ENCODE results near the gene AARS2. TPM values are rescaled to one million over a fixed set of nuclear protein-coding genes. Genes with fewer than 3 reads are reported as not detected.

The AARS2 gene
- total RNA-seq, 4 donors from 2014 or later = 9.0 to 21.9 (median 12.2) TPM

DNA sequence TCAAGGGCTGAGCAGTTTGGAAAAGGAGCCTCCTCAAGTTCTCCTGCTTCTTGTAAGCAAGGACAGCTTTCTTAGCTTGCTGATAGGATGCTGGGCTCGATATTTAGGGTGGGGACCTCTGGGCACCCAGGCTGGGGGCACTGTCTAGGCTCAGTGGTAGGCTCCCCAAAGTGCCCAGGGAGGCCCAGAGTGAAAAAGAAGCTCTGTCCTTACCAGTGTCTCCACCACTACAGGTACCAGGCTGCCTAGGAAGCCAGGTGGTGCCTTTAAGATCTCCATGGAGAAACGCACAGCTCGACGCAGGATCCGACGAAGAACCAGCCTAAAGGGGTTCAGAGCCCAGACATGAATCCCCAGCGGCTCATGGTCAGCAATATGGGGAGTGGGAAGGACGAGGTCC is 6.4 kb downstream of the AARS2 start:
- no peak for DNase-seq
- H3K27me3 ChIP-seq = no peaks in the 10 kb centered on the region
- no peak overlapping the region for H3K27ac ChIP-seq
- no peak for TF ChIP-seq POLR2A (IDR thresholded peaks at IDR 0.05)
- TF ChIP-seq, protein P1, sequence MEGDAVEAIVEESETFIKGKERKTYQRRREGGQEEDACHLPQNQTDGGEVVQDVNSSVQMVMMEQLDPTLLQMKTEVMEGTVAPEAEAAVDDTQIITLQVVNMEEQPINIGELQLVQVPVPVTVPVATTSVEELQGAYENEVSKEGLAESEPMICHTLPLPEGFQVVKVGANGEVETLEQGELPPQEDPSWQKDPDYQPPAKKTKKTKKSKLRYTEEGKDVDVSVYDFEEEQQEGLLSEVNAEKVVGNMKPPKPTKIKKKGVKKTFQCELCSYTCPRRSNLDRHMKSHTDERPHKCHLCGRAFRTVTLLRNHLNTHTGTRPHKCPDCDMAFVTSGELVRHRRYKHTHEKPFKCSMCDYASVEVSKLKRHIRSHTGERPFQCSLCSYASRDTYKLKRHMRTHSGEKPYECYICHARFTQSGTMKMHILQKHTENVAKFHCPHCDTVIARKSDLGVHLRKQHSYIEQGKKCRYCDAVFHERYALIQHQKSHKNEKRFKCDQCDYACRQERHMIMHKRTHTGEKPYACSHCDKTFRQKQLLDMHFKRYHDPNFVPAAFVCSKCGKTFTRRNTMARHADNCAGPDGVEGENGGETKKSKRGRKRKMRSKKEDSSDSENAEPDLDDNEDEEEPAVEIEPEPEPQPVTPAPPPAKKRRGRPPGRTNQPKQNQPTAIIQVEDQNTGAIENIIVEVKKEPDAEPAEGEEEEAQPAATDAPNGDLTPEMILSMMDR (IDR thresholded peaks at IDR 0.05) = no peak
- WGBS, 2 donors = 82 to 87% methylated on average over 5 to 7 of the region's 8 CpGs
- H3K4me1 ChIP-seq = peaks cover 0 to 9% (median 1%) of the 10 kb centered on the region in 3 donors
- H3K36me3 ChIP-seq = peaks cover 38 to 100% (median 48%) of the 10 kb centered on the region in 3 donors
- intact Hi-C loops (cut with DNase I) = no loop called here
- H3K4me3 ChIP-seq = no peak overlapping the region
- no peaks in the 10 kb centered on the region for H3K9me3 ChIP-seq

DNA sequence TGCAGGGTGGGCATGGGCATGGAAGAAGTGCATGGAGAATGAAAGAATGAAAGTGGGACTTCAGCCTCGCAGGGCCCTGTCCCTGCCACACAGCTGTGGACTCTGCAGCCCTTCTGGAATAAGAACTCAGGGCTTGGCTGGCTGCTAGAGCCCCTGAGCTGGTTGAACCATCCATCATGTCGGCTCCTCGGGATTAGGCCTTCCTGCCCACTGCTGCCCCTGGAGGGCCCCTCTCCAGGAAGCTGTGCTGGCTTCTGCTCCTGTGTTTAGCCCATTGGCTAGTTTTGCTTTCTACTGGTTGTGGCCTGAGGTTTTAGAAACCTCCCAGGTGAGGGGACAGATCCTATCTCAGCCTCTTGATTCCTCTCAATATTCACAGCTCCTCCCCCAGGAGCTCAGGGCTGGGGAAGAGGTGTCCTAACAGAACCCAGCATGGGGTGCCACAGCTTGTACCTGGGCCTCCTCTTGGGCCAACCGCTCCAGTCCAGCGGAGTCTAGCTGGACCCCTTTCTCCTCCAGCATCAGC is 7.9 kb downstream of the AARS2 start:
- Histone ChIP-seq H3K27me3 (no peaks in the 10 kb centered on the region), H3K27ac (no peak overlapping the region), H3K9me3 (no peaks in the 10 kb centered on the region), H3K36me3 (peaks cover 42 to 100% (median 58%) of the 10 kb centered on the region in 3 donors), H3K4me3 (no peak overlapping the region), H3K4me1 (no peaks in the 10 kb centered on the region)
- WGBS, 2 donors = 100% methylated on average over 2 of the region's 5 CpGs; no CpG with 5 or more reads in 1 of the 2 donors
- TF ChIP-seq, protein P1 (IDR thresholded peaks at IDR 0.05) = no peak
- no peak for TF ChIP-seq POLR2A (IDR thresholded peaks at IDR 0.05)
- intact Hi-C loops (cut with DNase I) = no loop called here
- DNase-seq = no peak

DNA sequence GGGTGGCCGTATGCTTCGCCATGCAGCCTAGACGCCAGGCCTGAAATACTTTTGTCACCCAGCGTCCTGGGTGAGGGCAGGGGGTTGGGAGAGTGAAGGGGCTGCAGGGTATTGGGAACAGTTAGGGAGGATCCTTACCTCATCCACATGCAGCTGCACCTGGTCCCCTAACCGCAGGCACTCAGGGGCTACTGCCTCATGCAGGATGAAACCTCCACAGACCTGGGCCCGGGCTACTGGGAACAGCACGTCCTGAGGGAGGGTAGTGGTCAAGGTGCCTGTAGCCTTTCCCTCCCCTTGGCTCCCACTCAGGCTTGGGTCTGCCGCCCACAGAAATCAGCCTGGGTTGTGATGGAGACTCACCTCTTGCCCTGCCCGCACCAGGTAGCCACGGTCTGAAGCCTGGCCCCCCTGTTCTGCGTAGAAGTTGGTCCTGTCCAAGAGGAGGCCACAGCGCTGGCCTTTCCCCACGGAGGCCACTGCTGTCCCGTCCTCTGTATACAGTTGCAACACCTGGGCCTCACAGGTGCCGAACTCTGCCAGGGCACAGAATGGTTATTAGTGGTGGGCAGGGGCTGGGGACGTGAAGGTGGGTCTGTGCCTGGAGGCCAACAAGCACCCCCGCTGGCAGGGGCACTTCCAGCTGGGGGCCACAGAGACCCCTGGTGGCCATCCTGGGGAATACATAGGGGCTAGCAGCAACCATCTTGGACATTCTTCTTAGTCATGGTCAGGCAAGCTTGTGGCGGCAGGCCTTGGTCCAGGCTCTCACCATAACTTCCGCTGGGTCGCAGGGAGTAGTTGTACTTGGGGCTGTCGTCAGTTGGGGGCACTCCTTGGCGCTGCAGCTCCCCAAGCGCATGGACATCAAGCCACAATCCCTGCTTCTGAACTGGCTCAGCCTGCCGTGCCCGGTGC is 8.6 kb downstream of the AARS2 start:
- no peak for DNase-seq
- H3K27me3 ChIP-seq = no peaks in the 10 kb centered on the region
- intact Hi-C loops (cut with DNase I) = no loop called here

DNA sequence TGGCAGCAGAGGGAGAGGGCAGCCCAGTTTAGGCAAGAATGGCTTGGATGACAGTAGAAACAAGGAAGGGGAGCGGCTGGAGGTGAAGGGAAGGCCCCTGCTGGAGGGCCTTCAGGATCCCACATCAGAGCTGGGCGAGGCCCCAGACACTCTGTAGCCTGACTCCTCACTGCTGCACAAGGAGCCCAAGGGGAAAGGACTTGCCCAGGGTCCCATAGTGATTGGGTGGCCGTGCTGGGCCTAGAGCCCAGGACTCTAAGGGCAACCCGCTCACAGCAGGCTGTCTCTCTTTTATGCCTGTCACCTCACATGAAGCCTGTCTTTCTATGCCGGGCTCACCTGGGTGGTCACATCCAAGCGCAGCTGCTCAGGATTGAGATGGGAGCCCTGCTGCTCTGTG is 9.3 kb downstream of the AARS2 start:
- Histone ChIP-seq H3K4me3 (no peak overlapping the region), H3K36me3 (peaks cover 42 to 89% (median 55%) of the 10 kb centered on the region in 3 donors), H3K9me3 (no peaks in the 10 kb centered on the region), H3K27ac (no peak overlapping the region), H3K27me3 (no peaks in the 10 kb centered on the region), H3K4me1 (no peaks in the 10 kb centered on the region)
- WGBS, 2 donors = 85 to 95% methylated on average over 2 to 3 of the region's 6 CpGs
- intact Hi-C loops (cut with DNase I) = no loop called here
- no peak for TF ChIP-seq POLR2A (IDR thresholded peaks at IDR 0.05)
- TF ChIP-seq, protein P1 (IDR thresholded peaks at IDR 0.05) = no peak
- DNase-seq = no peak

More for the DNA sequence above, 8.6 kb downstream of the AARS2 start:
- H3K27ac ChIP-seq = no peak overlapping the region
- peaks cover 42 to 96% (median 55%) of the 10 kb centered on the region in 3 donors for H3K36me3 ChIP-seq
- no peaks in the 10 kb centered on the region for H3K9me3 ChIP-seq
- H3K4me3 ChIP-seq = no peak overlapping the region
- no peaks in the 10 kb centered on the region for H3K4me1 ChIP-seq
- WGBS, 2 donors = 89 to 92% methylated on average over 3 to 6 of the region's 25 CpGs
- TF ChIP-seq POLR2A (IDR thresholded peaks at IDR 0.05) = no peak
- TF ChIP-seq, protein P1 (IDR thresholded peaks at IDR 0.05) = peak; percentile 55 to 68 (median 60)

DNA sequence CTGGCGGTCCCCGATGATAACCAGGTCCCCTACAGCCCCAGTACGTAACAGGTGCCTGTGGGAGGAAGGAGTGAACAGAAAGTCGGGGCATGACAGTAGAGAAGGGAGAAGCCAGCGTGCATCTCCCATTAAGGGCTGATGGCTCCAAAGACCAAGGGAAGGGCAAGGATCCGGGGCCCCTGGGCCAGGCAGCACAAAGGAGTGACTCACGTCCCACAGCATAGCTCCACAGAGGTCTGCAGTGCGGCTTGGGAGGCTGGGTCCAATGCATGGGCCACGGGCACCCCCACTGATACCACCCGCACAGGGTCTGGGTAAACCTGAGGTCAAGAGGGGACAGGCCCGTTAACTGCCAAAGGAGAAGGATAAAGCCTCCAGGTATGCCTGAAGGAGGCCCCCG is 10.3 kb downstream of the AARS2 start:
- H3K36me3 ChIP-seq = peaks cover 42 to 79% (median 55%) of the 10 kb centered on the region in 3 donors
- TF ChIP-seq, protein P1 (IDR thresholded peaks at IDR 0.05) = no peak
- no peak for TF ChIP-seq POLR2A (IDR thresholded peaks at IDR 0.05)
- H3K27ac ChIP-seq = no peak overlapping the region
- H3K9me3 ChIP-seq = no peaks in the 10 kb centered on the region
- DNase-seq = no peak
- 88 to 93% methylated on average over 9 to 11 of the region's 12 CpGs for WGBS, 2 donors
- intact Hi-C loops (cut with DNase I) = no loop called here
- peaks cover 0 to 7% (median 0%) of the 10 kb centered on the region in 4 donors for H3K27me3 ChIP-seq
- H3K4me1 ChIP-seq = peaks cover 0 to 5% (median 2%) of the 10 kb centered on the region in 3 donors
- no peak overlapping the region for H3K4me3 ChIP-seq
